CD4-positive, alpha-beta memory T cell (primary cell): ENCODE results near the gene FAM118A. TPM values are rescaled to one million over a fixed set of nuclear protein-coding genes. Genes with fewer than 3 reads are reported as not detected.
"Not testable (repeated sequence)": the region's sequence is repeated elsewhere in the genome, so short reads cannot be mapped to it uniquely, and the experiment has no call there.

Source experiments
- CTCF ChIA-PET: fragments of 350-600 bp; sonication (Branson Sonifier 250); formaldehyde crosslinking; loops from one replicate; lab custom pipeline; 2021; ENCODE audit warnings: inconsistent platforms; ENCODE audit not compliant: partially characterized antibody; lab: Charles Lee
- POLR2A ChIA-PET: fragments of 350-600 bp; sonication (Branson Sonifier 250); formaldehyde crosslinking; loops from one replicate; lab custom pipeline; 2021; ENCODE audit not compliant: partially characterized antibody; lab: Charles Lee
- DNase-seq, 5 donors: peaks; one replicate each; pipeline versions ENCODE4 v3.0.0 to v3.0.0-alpha.2; 2020 to 2022; ENCODE audit warnings: mixed read lengths in 1 of 5
- H3K27ac ChIP-seq: one replicate; pipeline ENCODE4 v1.7.0; 2013; ENCODE audit warnings: low read depth, low read length
- H3K27me3 ChIP-seq: 2 replicates; pipeline ENCODE4 v1.7.0; 2013; ENCODE audit warnings: mild to moderate bottlenecking, low read length, moderate library complexity; ENCODE audit not compliant: insufficient read depth
- H3K36me3 ChIP-seq: 2 replicates; pipeline ENCODE4 v1.7.0; 2013; ENCODE audit warnings: mild to moderate bottlenecking, low read length, moderate library complexity; ENCODE audit not compliant: insufficient read depth
- H3K4me1 ChIP-seq: 2 replicates; pipeline ENCODE4 v1.7.0; 2013; ENCODE audit warnings: mild to moderate bottlenecking, low read length, moderate library complexity; ENCODE audit not compliant: insufficient read depth
- H3K4me3 ChIP-seq, 2 donors: one replicate each; pipeline ENCODE4 v1.7.0; 2013; ENCODE audit warnings: low read length in 2 of 2, mild to moderate bottlenecking in 1 of 2
- H3K9me3 ChIP-seq, 2 donors: one replicate each; pipeline ENCODE4 v1.7.0; 2013; ENCODE audit warnings: low read length in 2 of 2, control low read depth in 1 of 2; ENCODE audit not compliant: control insufficient read depth in 1 of 2
- H3K27ac Mint-ChIP-seq, 7 donors: one replicate each; pipeline ENCODE4 v1.8.0; 2020 to 2021; ENCODE audit warnings: mixed read lengths in 7 of 7, mild to moderate bottlenecking in 6 of 7, inconsistent platforms in 3 of 7, moderate library complexity in 3 of 7
- H3K27me3 Mint-ChIP-seq, 2 donors: one replicate each; pipeline ENCODE4 v1.8.0; 2020 to 2021; ENCODE audit warnings: mixed read lengths in 2 of 2
- H3K36me3 Mint-ChIP-seq, 2 donors: one replicate each; pipeline ENCODE4 v1.8.0; 2020 to 2021; ENCODE audit warnings: mixed read lengths in 2 of 2, inconsistent platforms in 1 of 2, mild to moderate bottlenecking in 1 of 2
- H3K4me1 Mint-ChIP-seq, 4 donors: one replicate each; pipeline ENCODE4 v1.8.0; 2020 to 2021; ENCODE audit warnings: mixed read lengths in 4 of 4, mild to moderate bottlenecking in 1 of 4
- H3K4me3 Mint-ChIP-seq, 8 donors: one replicate each; pipeline ENCODE4 v1.8.0; 2020 to 2021; ENCODE audit warnings: mixed read lengths in 8 of 8, mild to moderate bottlenecking in 7 of 8, moderate library complexity in 6 of 8, inconsistent platforms in 3 of 8
- H3K9me3 Mint-ChIP-seq, 8 donors: one replicate each; pipeline ENCODE4 v1.8.0; 2020 to 2021; ENCODE audit warnings: mixed read lengths in 8 of 8, mild to moderate bottlenecking in 5 of 8, inconsistent platforms in 3 of 8, moderate library complexity in 1 of 8
- intact Hi-C: fragments of 100-400 bp; cut with micrococcal nuclease; formaldehyde crosslinking; loops from one replicate; pipeline ENCODE4 v1.15.1; 2023
- polyA plus RNA-seq, 2 donors: library from polyadenylated mRNA; unstranded; fragments of 300-500 nt; fragmentation: Illumina TruSeq; gene quantifications; one replicate each; pipeline ENCODE4 v1.2.3, GENCODE V29; 2021
- total RNA-seq, 2 experiments: library from RNA; stranded (reverse); gene quantifications; one replicate each; pipeline ENCODE4 v1.2.3, GENCODE V29; 2021

The FAM118A gene
- total and polyA plus RNA-seq, 4 experiments from 2014 or later: 34.5 to 122 (median 85.1) TPM

- Mint-ChIP-seq H3K9me3 (peaks cover 0 to 4% (median 0%) of the 10 kb centered on the region in 8 donors), H3K36me3 (no peaks in the 10 kb centered on the region), H3K4me1 (peaks cover 4 to 12% (median 6%) of the 10 kb centered on the region in 4 donors), H3K27ac (no peak overlapping the region), H3K4me3 (peak overlapping the region in 2 of 8 donors; percentile 12 to 39), H3K27me3 (peaks cover 1 to 9% of the 10 kb centered on the region in 2 donors)
- H3K9me3 ChIP-seq: no peaks in the 10 kb centered on the region
- no peak overlapping the region for H3K4me3 ChIP-seq
- no peak overlapping the region for H3K27ac ChIP-seq
- intact Hi-C loops: no loop called here
- no peaks in the 10 kb centered on the region for H3K27me3 ChIP-seq
- DNase-seq: no peak
- POLR2A ChIA-PET: no interaction called here
- no peaks in the 10 kb centered on the region for H3K36me3 ChIP-seq
- CTCF ChIA-PET: interaction anchor here (1.4 to 2.3 kb wide), 3 partner anchors 139 to 164 kb away, joined by 3 to 10 read pairs (median 7); no protein-coding TSS in a partner anchor
- H3K4me1 ChIP-seq: peaks cover 9% of the 10 kb centered on the region
Observed at GRCh38 chr22:45273452-45274075, 36.2 kb upstream of the FAM118A start.

- no peaks in the 10 kb centered on the region for H3K36me3 ChIP-seq
- intact Hi-C loops: no loop called here
- H3K27ac ChIP-seq: no peak overlapping the region
- H3K36me3 Mint-ChIP-seq: no peaks in the 10 kb centered on the region
- no peaks in the 10 kb centered on the region for H3K27me3 ChIP-seq
- POLR2A ChIA-PET: no interaction called here
- H3K4me3 ChIP-seq: no peak overlapping the region
- peaks cover 1 to 3% of the 10 kb centered on the region in 2 donors for H3K27me3 Mint-ChIP-seq
- H3K27ac Mint-ChIP-seq: no peak overlapping the region
- H3K9me3 Mint-ChIP-seq: peaks cover 0 to 4% (median 0%) of the 10 kb centered on the region in 8 donors
- peaks cover 0 to 6% (median 0%) of the 10 kb centered on the region in 4 donors for H3K4me1 Mint-ChIP-seq
- H3K4me3 Mint-ChIP-seq: no peak overlapping the region
- no peak for DNase-seq
- peaks cover 5% of the 10 kb centered on the region for H3K4me1 ChIP-seq
- CTCF ChIA-PET: interaction anchor here (1.0 kb wide), 1 partner anchor 161 kb away, joined by 3 read pairs; no protein-coding TSS in a partner anchor
- no peaks in the 10 kb centered on the region for H3K9me3 ChIP-seq
Observed at GRCh38 chr22:45276507-45277105, 33.1 kb upstream of the FAM118A start.

DNA sequence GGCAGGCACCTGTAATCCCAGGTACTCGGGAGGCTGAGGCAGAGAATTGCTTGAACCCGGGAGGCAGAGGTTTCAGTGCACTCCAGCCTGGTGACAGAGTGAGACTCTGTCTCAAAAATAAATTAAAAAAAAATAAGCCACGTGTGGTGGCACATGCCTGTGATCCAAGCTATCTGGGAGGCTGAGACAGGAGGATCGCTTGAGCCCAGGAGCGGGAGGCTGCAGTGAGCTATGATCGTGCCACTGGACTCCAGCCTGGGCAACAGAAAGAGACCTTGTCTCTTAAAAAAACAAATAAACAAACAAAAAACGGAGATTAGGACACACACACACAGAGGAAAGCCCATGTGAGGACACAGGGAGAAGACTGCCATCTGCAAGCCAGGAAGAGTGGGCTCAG, 32.0 kb upstream of the FAM118A start:
- H3K36me3 Mint-ChIP-seq, H3K27ac ChIP-seq, H3K27me3 Mint-ChIP-seq, H3K27me3 ChIP-seq, H3K4me1 ChIP-seq, H3K9me3 ChIP-seq, H3K9me3 Mint-ChIP-seq, intact Hi-C loops, H3K4me3 ChIP-seq, POLR2A ChIA-PET, H3K4me3 Mint-ChIP-seq, H3K36me3 ChIP-seq, H3K4me1 Mint-ChIP-seq, DNase-seq: not testable (repeated sequence)
- peak overlapping the region in 1 of 7 donors; percentile 50 for H3K27ac Mint-ChIP-seq
- CTCF ChIA-PET: interaction anchor here (1.0 kb wide), 1 partner anchor 160 kb away, joined by 3 read pairs; no protein-coding TSS in a partner anchor

DNA sequence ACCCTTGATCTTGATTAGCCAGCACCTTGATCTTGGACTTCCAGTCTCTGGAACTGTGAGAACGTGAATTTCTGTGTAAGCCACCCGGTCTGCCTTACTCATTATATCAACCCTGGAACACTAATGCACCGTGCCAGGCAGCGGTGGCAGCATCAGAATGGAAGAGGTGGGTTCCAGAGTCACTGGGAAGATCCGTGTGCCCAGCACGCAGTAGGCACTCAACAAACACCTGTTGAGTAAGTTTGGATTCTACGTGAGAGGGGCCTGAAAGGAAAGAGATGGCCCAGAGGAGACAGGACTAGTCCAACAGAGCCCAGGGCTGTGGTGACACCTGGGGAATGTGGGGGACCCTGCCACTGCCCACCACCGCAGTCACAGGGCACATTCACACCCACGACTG, 31.6 kb upstream of the FAM118A start:
- peaks cover 0 to 4% (median 0%) of the 10 kb centered on the region in 8 donors for H3K9me3 Mint-ChIP-seq
- Histone ChIP-seq H3K9me3 (no peaks in the 10 kb centered on the region), H3K4me1 (peaks cover 5% of the 10 kb centered on the region), H3K36me3 (no peaks in the 10 kb centered on the region), H3K27ac (no peak overlapping the region), H3K4me3 (no peak overlapping the region), H3K27me3 (no peaks in the 10 kb centered on the region)
- no peak overlapping the region for H3K27ac Mint-ChIP-seq
- intact Hi-C loops: no loop called here
- H3K4me1 Mint-ChIP-seq: peaks cover 0 to 6% (median 0%) of the 10 kb centered on the region in 4 donors
- H3K27me3 Mint-ChIP-seq: peaks cover 1 to 3% of the 10 kb centered on the region in 2 donors
- H3K4me3 Mint-ChIP-seq: no peak overlapping the region
- no peak for DNase-seq
- ChIA-PET CTCF (no interaction called here), POLR2A (no interaction called here)
- no peaks in the 10 kb centered on the region for H3K36me3 Mint-ChIP-seq

DNA sequence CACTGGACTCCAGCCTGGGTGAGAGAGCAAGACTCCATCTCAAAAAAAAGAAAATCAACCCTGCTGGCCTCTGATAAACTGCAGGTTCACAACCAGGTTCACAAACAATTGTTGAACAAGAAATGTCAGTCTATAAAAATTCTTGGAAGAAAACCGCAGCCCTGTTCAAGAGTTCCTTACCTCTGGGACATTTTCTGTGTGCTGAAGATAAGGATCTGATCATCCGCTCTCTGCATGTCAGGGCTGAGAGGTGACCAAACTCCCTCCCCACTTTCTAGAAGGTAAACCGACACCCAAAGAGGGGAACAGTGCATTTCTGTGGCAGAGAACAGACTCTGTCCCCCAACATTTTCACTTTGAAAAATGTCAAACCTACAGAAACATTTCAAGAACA, 29.1 kb upstream of the FAM118A start:
- no peak overlapping the region for H3K4me3 ChIP-seq
- no peaks in the 10 kb centered on the region for H3K36me3 Mint-ChIP-seq
- H3K9me3 Mint-ChIP-seq: peaks cover 0 to 4% (median 0%) of the 10 kb centered on the region in 8 donors
- no peak overlapping the region for H3K27ac ChIP-seq
- DNase-seq: no peak
- H3K27ac Mint-ChIP-seq: peak overlapping the region in 1 of 7 donors; percentile 0
- H3K4me1 Mint-ChIP-seq: peaks cover 0 to 10% (median 3%) of the 10 kb centered on the region in 4 donors
- ChIA-PET POLR2A (no interaction called here), CTCF (no interaction called here)
- peaks cover 3% of the 10 kb centered on the region for H3K27me3 ChIP-seq
- H3K9me3 ChIP-seq: no peaks in the 10 kb centered on the region
- H3K4me3 Mint-ChIP-seq: no peak overlapping the region
- H3K36me3 ChIP-seq: no peaks in the 10 kb centered on the region
- peaks cover 11% of the 10 kb centered on the region for H3K4me1 ChIP-seq
- intact Hi-C loops: loop anchor here (5.0 kb wide), 1 partner anchor 37 kb away; no protein-coding TSS in a partner anchor
- peaks cover 2 to 9% of the 10 kb centered on the region in 2 donors for H3K27me3 Mint-ChIP-seq

GRCh38 chr22:45281010-45281409, 28.7 kb upstream of the FAM118A start:
- H3K36me3 Mint-ChIP-seq: no peaks in the 10 kb centered on the region
- intact Hi-C loops: loop anchor here (5.0 kb wide), 1 partner anchor 36 kb away; no protein-coding TSS in a partner anchor
- Histone ChIP-seq H3K36me3 (no peaks in the 10 kb centered on the region), H3K27me3 (peaks cover 3% of the 10 kb centered on the region), H3K27ac (no peak overlapping the region), H3K4me1 (peaks cover 11% of the 10 kb centered on the region), H3K9me3 (no peaks in the 10 kb centered on the region), H3K4me3 (no peak overlapping the region)
- no peak overlapping the region for H3K4me3 Mint-ChIP-seq
- H3K27ac Mint-ChIP-seq: peak overlapping the region in 1 of 7 donors; percentile 0
- POLR2A ChIA-PET: no interaction called here
- peaks cover 0 to 10% (median 3%) of the 10 kb centered on the region in 4 donors for H3K4me1 Mint-ChIP-seq
- DNase-seq: no peak
- H3K9me3 Mint-ChIP-seq: peaks cover 0 to 4% (median 0%) of the 10 kb centered on the region in 8 donors
- CTCF ChIA-PET: no interaction called here
- H3K27me3 Mint-ChIP-seq: peaks cover 2 to 9% of the 10 kb centered on the region in 2 donors

GRCh38 chr22:45284705-45285262, 24.9 kb upstream of the FAM118A start, which contains the start of gene UPK3A:
Gene UPK3A (plus strand): TSS chr22:45284949. CDS start chr22:45285014, 65 bp downstream.
- peaks cover 2 to 9% of the 10 kb centered on the region in 2 donors for H3K27me3 Mint-ChIP-seq
- no peak within 1 kb of the TSS for H3K27ac ChIP-seq
- H3K4me3 Mint-ChIP-seq: peak within 1 kb of the TSS in 6 of 8 donors; percentile 6 to 67 (median 36)
- POLR2A ChIA-PET: no interaction called here
- H3K27me3 ChIP-seq: peaks cover 3% of the 10 kb centered on the region
- intact Hi-C loops: loop anchor here (5.0 kb wide), 1 partner anchor 33 kb away; no protein-coding TSS in a partner anchor
- CTCF ChIA-PET: no interaction called here
- no peaks in the 10 kb centered on the region for H3K9me3 ChIP-seq
- peaks cover 10% of the 10 kb centered on the region for H3K4me1 ChIP-seq
- H3K36me3 ChIP-seq: no peaks in the 10 kb centered on the region
- H3K9me3 Mint-ChIP-seq: no peaks in the 10 kb centered on the region
- no peak within 1 kb of the TSS for H3K4me3 ChIP-seq
- peaks cover 0 to 10% (median 3%) of the 10 kb centered on the region in 4 donors for H3K4me1 Mint-ChIP-seq
- peak; percentile 38 to 51 (median 47) for DNase-seq
- H3K36me3 Mint-ChIP-seq: no peaks in the 10 kb centered on the region
- H3K27ac Mint-ChIP-seq: no peak within 1 kb of the TSS
